ENCODE results near the gene TERT. TPM values are rescaled to one million over a fixed set of nuclear protein-coding genes. Genes with fewer than 3 reads are reported as not detected.
"Not testable (repeated sequence)": the region's sequence is repeated elsewhere in the genome, so short reads cannot be mapped to it uniquely, and the experiment has no call there.

The TERT gene
- total and polyA plus RNA-seq, 8 donors = 0.19 to 4.0 (median 0.38) TPM; not detected in 4

- H3K36me3 ChIP-seq = peaks cover 77 to 100% (median 98%) of the 10 kb centered on the region in 4 donors
- no peak overlapping the region for H3K4me3 ChIP-seq
- H3K4me1 ChIP-seq = peaks cover 12 to 23% (median 21%) of the 10 kb centered on the region in 4 donors
- TF ChIP-seq POLR2AphosphoS5 (IDR thresholded peaks at IDR 0.05) = no peak
- TF ChIP-seq, protein P1, sequence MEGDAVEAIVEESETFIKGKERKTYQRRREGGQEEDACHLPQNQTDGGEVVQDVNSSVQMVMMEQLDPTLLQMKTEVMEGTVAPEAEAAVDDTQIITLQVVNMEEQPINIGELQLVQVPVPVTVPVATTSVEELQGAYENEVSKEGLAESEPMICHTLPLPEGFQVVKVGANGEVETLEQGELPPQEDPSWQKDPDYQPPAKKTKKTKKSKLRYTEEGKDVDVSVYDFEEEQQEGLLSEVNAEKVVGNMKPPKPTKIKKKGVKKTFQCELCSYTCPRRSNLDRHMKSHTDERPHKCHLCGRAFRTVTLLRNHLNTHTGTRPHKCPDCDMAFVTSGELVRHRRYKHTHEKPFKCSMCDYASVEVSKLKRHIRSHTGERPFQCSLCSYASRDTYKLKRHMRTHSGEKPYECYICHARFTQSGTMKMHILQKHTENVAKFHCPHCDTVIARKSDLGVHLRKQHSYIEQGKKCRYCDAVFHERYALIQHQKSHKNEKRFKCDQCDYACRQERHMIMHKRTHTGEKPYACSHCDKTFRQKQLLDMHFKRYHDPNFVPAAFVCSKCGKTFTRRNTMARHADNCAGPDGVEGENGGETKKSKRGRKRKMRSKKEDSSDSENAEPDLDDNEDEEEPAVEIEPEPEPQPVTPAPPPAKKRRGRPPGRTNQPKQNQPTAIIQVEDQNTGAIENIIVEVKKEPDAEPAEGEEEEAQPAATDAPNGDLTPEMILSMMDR (IDR thresholded peaks at IDR 0.05) = no peak
- no peak for TF ChIP-seq POLR2A (IDR thresholded peaks at IDR 0.05)
- TF ChIP-seq EP300 (IDR thresholded peaks at IDR 0.05) = no peak
- H3K9me3 ChIP-seq = no peaks in the 10 kb centered on the region
- H3K27me3 ChIP-seq = no peaks in the 10 kb centered on the region
- intact Hi-C loops (cut with DNase I; ENCODE audit: low total_unique reads) = no loop called here
- DNase-seq = no peak
- no peak overlapping the region for H3K27ac ChIP-seq
- 59 to 76% (median 70%) methylated on average over 5 to 19 of the region's 19 CpGs for WGBS, 5 donors
Observed at GRCh38 chr5:1335540-1336095, 40.8 kb upstream of the TERT start.

DNA sequence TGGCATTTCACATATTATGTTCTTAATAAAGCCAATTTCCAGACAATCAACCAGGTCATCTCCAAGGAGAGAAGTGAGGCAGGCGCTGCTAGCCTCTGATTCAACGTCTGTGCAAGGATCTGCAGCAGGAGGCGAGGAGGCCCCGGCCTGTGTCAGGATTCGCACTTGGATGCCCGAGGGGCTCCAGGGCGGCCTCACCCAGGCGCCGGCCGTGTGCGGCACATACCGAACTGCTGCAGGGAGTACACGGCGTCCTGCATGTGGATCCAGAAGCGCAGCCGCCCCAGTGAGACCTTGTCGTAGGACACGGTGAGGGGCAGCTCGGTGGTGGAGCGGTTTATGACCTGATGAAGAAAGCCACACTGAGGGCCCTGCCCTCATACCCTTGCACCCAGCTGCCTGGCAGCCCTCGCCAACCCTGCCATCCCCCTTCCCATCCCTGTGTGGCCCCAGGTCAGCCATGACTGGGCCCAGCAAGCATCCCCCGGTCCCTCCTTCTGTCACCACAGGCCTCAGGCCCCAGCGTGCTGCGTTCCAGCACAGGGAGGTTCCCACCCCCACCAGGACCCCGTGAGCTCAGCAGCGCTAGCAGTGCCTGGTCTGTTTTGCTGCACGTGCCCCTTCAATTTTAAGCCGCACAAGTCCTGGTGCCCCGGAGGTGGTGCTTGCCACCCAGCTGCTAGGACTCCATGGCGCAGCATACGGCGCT, 40.1 kb upstream of the TERT start:
- 92 to 95% (median 95%) methylated on average over 32 of the region's 32 CpGs for WGBS, 5 donors
- peaks cover 15 to 27% (median 25%) of the 10 kb centered on the region in 4 donors for H3K4me1 ChIP-seq
- intact Hi-C loops (cut with DNase I; ENCODE audit: low total_unique reads) = no loop called here
- no peak overlapping the region for H3K27ac ChIP-seq
- H3K27me3 ChIP-seq = no peaks in the 10 kb centered on the region
- peaks cover 73 to 100% (median 98%) of the 10 kb centered on the region in 4 donors for H3K36me3 ChIP-seq
- no peaks in the 10 kb centered on the region for H3K9me3 ChIP-seq
- TF ChIP-seq, protein P1 (IDR thresholded peaks at IDR 0.05) = no peak
- TF ChIP-seq POLR2A (IDR thresholded peaks at IDR 0.05) = no peak
- no peak for TF ChIP-seq EP300 (IDR thresholded peaks at IDR 0.05)
- H3K4me3 ChIP-seq = no peak overlapping the region
- no peak for DNase-seq

DNA sequence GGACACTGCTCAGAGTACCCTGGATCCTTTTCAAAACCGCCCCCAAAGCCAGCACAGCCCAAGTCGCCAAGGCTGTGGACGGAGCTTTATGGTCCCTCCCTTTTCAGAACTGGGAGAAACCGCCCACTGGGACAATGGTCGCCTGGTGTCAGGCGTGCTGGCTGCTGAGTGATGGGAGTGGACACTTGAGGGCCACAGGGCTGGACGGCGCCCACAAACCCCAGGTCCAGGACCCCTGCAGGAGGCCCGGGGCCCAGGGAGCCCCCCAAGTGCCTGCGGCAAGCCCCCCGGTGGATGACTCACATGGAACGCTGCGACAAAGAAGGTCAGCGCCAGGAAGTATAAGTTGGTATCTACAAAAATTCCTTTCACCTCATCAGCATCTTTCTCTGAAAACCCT, 39.1 kb upstream of the TERT start:
- WGBS, 5 donors = 93 to 99% (median 95%) methylated on average over 6 to 14 of the region's 14 CpGs
- no peak for DNase-seq
- H3K36me3 ChIP-seq = peaks cover 73 to 99% (median 94%) of the 10 kb centered on the region in 4 donors
- H3K27me3 ChIP-seq = no peaks in the 10 kb centered on the region
- H3K27ac ChIP-seq = no peak overlapping the region
- peaks cover 19 to 33% (median 31%) of the 10 kb centered on the region in 4 donors for H3K4me1 ChIP-seq
- no peak overlapping the region for H3K4me3 ChIP-seq
- TF ChIP-seq EP300 (IDR thresholded peaks at IDR 0.05) (no peak), POLR2AphosphoS5 (IDR thresholded peaks at IDR 0.05) (no peak), POLR2A (IDR thresholded peaks at IDR 0.05) (no peak)
- TF ChIP-seq, protein P1 (IDR thresholded peaks at IDR 0.05) = no peak
- no peaks in the 10 kb centered on the region for H3K9me3 ChIP-seq
- intact Hi-C loops (cut with DNase I; ENCODE audit: low total_unique reads) = no loop called here

DNA sequence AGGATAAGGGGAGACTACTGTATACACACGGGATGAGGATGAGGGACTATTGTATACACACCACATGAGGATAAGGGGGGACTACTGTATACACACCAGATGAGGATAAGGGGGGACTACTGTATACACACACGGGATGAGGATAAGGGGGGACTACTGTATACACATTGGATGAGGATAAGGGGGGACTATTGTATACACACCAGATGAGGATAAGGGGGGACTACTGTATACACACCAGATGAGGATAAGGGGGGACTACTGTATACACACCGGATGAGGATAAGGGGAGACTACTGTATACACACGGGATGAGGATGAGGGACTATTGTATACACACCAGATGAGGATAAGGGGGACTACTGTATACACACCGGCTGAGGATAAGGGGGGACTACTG, 38.4 kb upstream of the TERT start:
- Histone ChIP-seq H3K36me3 (peaks cover 66 to 98% (median 90%) of the 10 kb centered on the region in 4 donors), H3K4me1 (peaks cover 19 to 39% (median 37%) of the 10 kb centered on the region in 4 donors)
- H3K4me3 ChIP-seq; H3K27ac ChIP-seq; intact Hi-C loops (cut with DNase I; ENCODE audit: low total_unique reads); H3K9me3 ChIP-seq; DNase-seq; H3K27me3 ChIP-seq: not testable (repeated sequence)
- 76 to 89% (median 82%) methylated on average over 5 of the region's 5 CpGs for WGBS, 5 donors

Measured in stomach (tissue), 9 donors.